ENCODE data around the gene KIAA0319L. TPM values are rescaled to one million over a fixed set of nuclear protein-coding genes. Genes with fewer than 3 reads are reported as not detected.

The KIAA0319L gene
- total RNA-seq, 1 donor from 2014 or later: 58.3 TPM

- TF ChIP-seq, protein P1, sequence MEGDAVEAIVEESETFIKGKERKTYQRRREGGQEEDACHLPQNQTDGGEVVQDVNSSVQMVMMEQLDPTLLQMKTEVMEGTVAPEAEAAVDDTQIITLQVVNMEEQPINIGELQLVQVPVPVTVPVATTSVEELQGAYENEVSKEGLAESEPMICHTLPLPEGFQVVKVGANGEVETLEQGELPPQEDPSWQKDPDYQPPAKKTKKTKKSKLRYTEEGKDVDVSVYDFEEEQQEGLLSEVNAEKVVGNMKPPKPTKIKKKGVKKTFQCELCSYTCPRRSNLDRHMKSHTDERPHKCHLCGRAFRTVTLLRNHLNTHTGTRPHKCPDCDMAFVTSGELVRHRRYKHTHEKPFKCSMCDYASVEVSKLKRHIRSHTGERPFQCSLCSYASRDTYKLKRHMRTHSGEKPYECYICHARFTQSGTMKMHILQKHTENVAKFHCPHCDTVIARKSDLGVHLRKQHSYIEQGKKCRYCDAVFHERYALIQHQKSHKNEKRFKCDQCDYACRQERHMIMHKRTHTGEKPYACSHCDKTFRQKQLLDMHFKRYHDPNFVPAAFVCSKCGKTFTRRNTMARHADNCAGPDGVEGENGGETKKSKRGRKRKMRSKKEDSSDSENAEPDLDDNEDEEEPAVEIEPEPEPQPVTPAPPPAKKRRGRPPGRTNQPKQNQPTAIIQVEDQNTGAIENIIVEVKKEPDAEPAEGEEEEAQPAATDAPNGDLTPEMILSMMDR (IDR thresholded peaks at IDR 0.05): no peak
- no peak for TF ChIP-seq EZH2 (IDR thresholded peaks at IDR 0.05)
- TF ChIP-seq EZH2phosphoT487 (IDR thresholded peaks at IDR 0.05): no peak
- H3K4me1 Mint-ChIP-seq: no peaks in the 10 kb centered on the region
- no peak overlapping the region for H3K27ac ChIP-seq
- no peak overlapping the region for H3K4me3 ChIP-seq
- DNase-seq (ENCODE audit: low spot score): no peak
- no peaks in the 10 kb centered on the region for H3F3A ChIP-seq (ENCODE audit: low read depth)
- H3K9me3 ChIP-seq (ENCODE audit: low read depth): no peaks in the 10 kb centered on the region
- no peak overlapping the region for H3K4me2 ChIP-seq
- H3K9me3 Mint-ChIP-seq: no peaks in the 10 kb centered on the region
- H3K27me3 Mint-ChIP-seq (ENCODE audit: insufficient read depth, low read depth): peaks cover 4% of the 10 kb centered on the region
- no peaks in the 10 kb centered on the region for H4K20me1 ChIP-seq (ENCODE audit: low read depth)
- no peak overlapping the region for H3K27ac Mint-ChIP-seq
- no peaks in the 10 kb centered on the region for H3K79me2 ChIP-seq (ENCODE audit: low read depth)
- no peak overlapping the region for H2AFZ ChIP-seq (replicated peaks)
- no peak overlapping the region for H3K9ac ChIP-seq
- no peak overlapping the region for H3K4me3 Mint-ChIP-seq
- no peaks in the 10 kb centered on the region for H3K27me3 ChIP-seq
- no peaks in the 10 kb centered on the region for H3K36me3 ChIP-seq
- peaks cover 2% of the 10 kb centered on the region for H3K36me3 Mint-ChIP-seq
- no peaks in the 10 kb centered on the region for H3K4me1 ChIP-seq
Measured at GRCh38 chr1:35590476-35591040, 33.4 kb upstream of the KIAA0319L start.

- Histone ChIP-seq H2AFZ (replicated peaks) (no peak overlapping the region), H3F3A (ENCODE audit: low read depth) (no peaks in the 10 kb centered on the region), H3K9me3 (ENCODE audit: low read depth) (no peaks in the 10 kb centered on the region), H3K27me3 (no peaks in the 10 kb centered on the region), H3K4me1 (no peaks in the 10 kb centered on the region), H3K4me2 (no peak overlapping the region), H3K27ac (no peak overlapping the region), H3K9ac (no peak overlapping the region), H4K20me1 (ENCODE audit: low read depth) (no peaks in the 10 kb centered on the region), H3K36me3 (no peaks in the 10 kb centered on the region), H3K79me2 (ENCODE audit: low read depth) (no peaks in the 10 kb centered on the region), H3K4me3 (no peak overlapping the region)
- Mint-ChIP-seq H3K27me3 (ENCODE audit: insufficient read depth, low read depth) (peaks cover 4% of the 10 kb centered on the region), H3K4me1 (no peaks in the 10 kb centered on the region), H3K27ac (peak overlapping the region; percentile 26), H3K36me3 (peaks cover 2% of the 10 kb centered on the region), H3K4me3 (no peak overlapping the region), H3K9me3 (no peaks in the 10 kb centered on the region)
- no peak for TF ChIP-seq EZH2phosphoT487 (IDR thresholded peaks at IDR 0.05)
- TF ChIP-seq, protein P1 (IDR thresholded peaks at IDR 0.05): no peak
- TF ChIP-seq EZH2 (IDR thresholded peaks at IDR 0.05): no peak
- no peak for DNase-seq (ENCODE audit: low spot score)
Measured at GRCh38 chr1:35589516-35590427, 32.6 kb upstream of the KIAA0319L start.

DNA sequence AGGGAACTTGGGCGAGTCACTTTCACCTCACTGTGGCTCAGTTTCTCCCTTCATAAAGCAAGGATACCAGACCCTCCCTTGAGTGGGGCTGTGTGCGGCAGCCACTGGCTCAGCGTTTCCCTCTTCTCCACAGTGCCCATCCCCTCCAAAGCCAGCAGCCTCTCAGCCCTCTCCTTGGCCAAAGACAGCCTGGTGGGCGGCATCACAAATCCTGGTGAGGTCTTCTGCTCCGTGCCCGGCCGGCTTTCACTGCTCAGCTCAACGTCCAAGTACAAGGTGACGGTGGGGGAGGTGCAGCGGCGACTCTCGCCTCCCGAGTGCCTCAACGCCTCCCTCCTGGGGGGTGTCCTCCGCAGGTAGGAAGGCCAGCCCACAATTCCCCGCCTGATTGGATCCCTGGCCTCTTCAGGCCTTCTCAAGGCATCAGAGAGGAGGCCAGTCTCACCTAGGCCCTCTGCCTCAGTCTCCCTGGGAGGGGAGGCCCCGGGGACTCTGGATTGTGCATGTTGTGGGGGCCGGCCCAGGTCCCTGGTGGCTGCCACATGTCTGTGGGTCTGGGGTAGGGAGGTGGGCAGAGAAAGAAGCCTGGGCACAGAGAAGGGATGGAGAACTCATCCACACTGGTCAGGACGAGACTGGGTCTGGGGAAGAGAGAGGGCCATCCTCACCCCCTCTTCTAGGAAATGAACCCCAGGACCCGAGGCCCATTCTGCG is 31.2 kb upstream of the KIAA0319L start:
- DNase-seq (ENCODE audit: low spot score): no peak
- H3K27me3 ChIP-seq: no peaks in the 10 kb centered on the region
- no peak overlapping the region for H3K4me3 ChIP-seq
- no peak overlapping the region for H3K4me2 ChIP-seq
- no peaks in the 10 kb centered on the region for H4K20me1 ChIP-seq (ENCODE audit: low read depth)
- H3K9me3 Mint-ChIP-seq: no peaks in the 10 kb centered on the region
- H3K4me1 ChIP-seq: no peaks in the 10 kb centered on the region
- H3K27me3 Mint-ChIP-seq (ENCODE audit: insufficient read depth, low read depth): peaks cover 4% of the 10 kb centered on the region
- TF ChIP-seq EZH2 (IDR thresholded peaks at IDR 0.05): no peak
- TF ChIP-seq EZH2phosphoT487 (IDR thresholded peaks at IDR 0.05): no peak
- TF ChIP-seq, protein P1 (IDR thresholded peaks at IDR 0.05): no peak
- no peaks in the 10 kb centered on the region for H3K36me3 ChIP-seq
- no peak overlapping the region for H2AFZ ChIP-seq (replicated peaks)
- no peak overlapping the region for H3K27ac Mint-ChIP-seq
- H3F3A ChIP-seq (ENCODE audit: low read depth): no peaks in the 10 kb centered on the region
- no peak overlapping the region for H3K4me3 Mint-ChIP-seq
- H3K27ac ChIP-seq: no peak overlapping the region
- peaks cover 2% of the 10 kb centered on the region for H3K36me3 Mint-ChIP-seq
- no peaks in the 10 kb centered on the region for H3K4me1 Mint-ChIP-seq
- no peaks in the 10 kb centered on the region for H3K79me2 ChIP-seq (ENCODE audit: low read depth)
- H3K9me3 ChIP-seq (ENCODE audit: low read depth): no peaks in the 10 kb centered on the region
- H3K9ac ChIP-seq: no peak overlapping the region

Measured in neural progenitor cell (in vitro differentiated cells).